Subcutaneous abdominal adipose tissue (tissue), 5 donors: Measurements from ENCODE around the gene CSF2RB.

ENCODE experiments used
- H3K27ac ChIP-seq: one replicate; pipeline ENCODE4 v1.7.0; 2013; ENCODE audit warnings: low read depth, mild to moderate bottlenecking, inconsistent platforms, low read length, moderate library complexity
- H3K27me3 ChIP-seq, 5 donors: one replicate each; pipeline ENCODE4 v1.7.0; 2013; ENCODE audit warnings: low read length in 5 of 5, inconsistent platforms in 1 of 5; ENCODE audit not compliant: control insufficient read depth in 5 of 5, insufficient read depth in 4 of 5
- H3K36me3 ChIP-seq, 5 donors: one replicate each; pipeline ENCODE4 v1.7.0; 2013; ENCODE audit warnings: low read length in 5 of 5; ENCODE audit not compliant: control insufficient read depth in 5 of 5, insufficient read depth in 5 of 5
- H3K4me1 ChIP-seq, 5 donors: one replicate each; pipeline ENCODE4 v1.7.0; 2013; ENCODE audit warnings: low read length in 5 of 5, mild to moderate bottlenecking in 3 of 5, moderate library complexity in 1 of 5; ENCODE audit not compliant: control insufficient read depth in 5 of 5, insufficient read depth in 5 of 5
- H3K4me3 ChIP-seq, 5 donors: one replicate each; pipeline ENCODE4 v1.7.0; 2013; ENCODE audit warnings: low read length in 5 of 5, low read depth in 1 of 5
- H3K9ac ChIP-seq, 5 donors: one replicate each; pipeline ENCODE4 v1.7.0; 2013; ENCODE audit warnings: low read length in 5 of 5, mild to moderate bottlenecking in 4 of 5, moderate library complexity in 3 of 5
- H3K9me3 ChIP-seq, 5 donors: one replicate each; pipeline ENCODE4 v1.7.0; 2013; ENCODE audit warnings: low read length in 5 of 5; ENCODE audit not compliant: control insufficient read depth in 5 of 5
- donor health status: healthy.
- donor health status: healthy.
- donor health status: healthy.
- donor health status: healthy.
- donor health status: healthy.

CSF2RB gene

GRCh38 chr22:36942556-36942955 lies 29.1 kb downstream of the CSF2RB start:
- H3K27ac ChIP-seq = no peak overlapping the region
- H3K27me3 ChIP-seq = peaks cover 0 to 4% (median 2%) of the 10 kb centered on the region in 5 donors
- peaks cover 0 to 5% (median 3%) of the 10 kb centered on the region in 5 donors for H3K9me3 ChIP-seq
- H3K4me1 ChIP-seq = no peaks in the 10 kb centered on the region
- H3K4me3 ChIP-seq = no peak overlapping the region
- no peaks in the 10 kb centered on the region for H3K36me3 ChIP-seq
- no peak overlapping the region for H3K9ac ChIP-seq

DNA sequence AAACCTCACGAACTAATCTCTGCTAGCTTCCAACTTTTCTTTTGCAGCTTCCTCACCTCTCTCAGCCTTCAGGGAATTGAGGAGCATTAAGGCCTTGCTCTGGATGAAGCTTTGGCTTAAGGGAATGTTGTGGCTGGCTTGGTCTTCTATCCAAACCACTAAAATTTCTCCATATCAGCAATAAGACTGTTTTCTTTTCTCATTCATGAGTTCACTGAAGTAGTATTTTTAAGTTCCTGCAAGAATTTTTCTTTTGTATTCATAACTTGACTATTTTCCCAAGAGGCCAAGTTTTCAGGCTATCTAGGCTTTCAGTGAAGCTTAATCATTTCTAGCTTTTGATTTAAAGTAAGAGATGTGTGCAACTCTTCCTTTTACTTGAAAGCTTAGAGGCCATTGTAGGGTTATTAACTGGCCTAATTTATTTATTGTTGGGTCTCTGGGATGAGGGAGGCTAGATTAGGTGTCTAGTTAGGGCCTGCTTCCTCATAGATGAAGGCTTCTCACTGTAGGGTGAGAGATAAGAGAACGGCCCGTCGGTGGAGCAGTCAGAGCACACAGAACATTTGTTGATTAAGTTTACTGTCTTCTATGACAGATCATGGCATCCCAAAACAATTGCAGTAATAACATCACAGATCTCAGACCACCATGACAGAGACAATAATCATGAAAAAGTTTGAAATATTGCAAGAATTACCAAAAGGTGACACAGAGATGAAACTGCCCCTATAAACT lies 33.2 kb downstream of the CSF2RB start:
- Histone ChIP-seq H3K36me3 (no peaks in the 10 kb centered on the region), H3K4me1 (no peaks in the 10 kb centered on the region), H3K9ac (no peak overlapping the region), H3K27ac (no peak overlapping the region), H3K27me3 (peaks cover 0 to 7% (median 2%) of the 10 kb centered on the region in 5 donors), H3K9me3 (peaks cover 0 to 5% (median 4%) of the 10 kb centered on the region in 5 donors), H3K4me3 (no peak overlapping the region)

DNA sequence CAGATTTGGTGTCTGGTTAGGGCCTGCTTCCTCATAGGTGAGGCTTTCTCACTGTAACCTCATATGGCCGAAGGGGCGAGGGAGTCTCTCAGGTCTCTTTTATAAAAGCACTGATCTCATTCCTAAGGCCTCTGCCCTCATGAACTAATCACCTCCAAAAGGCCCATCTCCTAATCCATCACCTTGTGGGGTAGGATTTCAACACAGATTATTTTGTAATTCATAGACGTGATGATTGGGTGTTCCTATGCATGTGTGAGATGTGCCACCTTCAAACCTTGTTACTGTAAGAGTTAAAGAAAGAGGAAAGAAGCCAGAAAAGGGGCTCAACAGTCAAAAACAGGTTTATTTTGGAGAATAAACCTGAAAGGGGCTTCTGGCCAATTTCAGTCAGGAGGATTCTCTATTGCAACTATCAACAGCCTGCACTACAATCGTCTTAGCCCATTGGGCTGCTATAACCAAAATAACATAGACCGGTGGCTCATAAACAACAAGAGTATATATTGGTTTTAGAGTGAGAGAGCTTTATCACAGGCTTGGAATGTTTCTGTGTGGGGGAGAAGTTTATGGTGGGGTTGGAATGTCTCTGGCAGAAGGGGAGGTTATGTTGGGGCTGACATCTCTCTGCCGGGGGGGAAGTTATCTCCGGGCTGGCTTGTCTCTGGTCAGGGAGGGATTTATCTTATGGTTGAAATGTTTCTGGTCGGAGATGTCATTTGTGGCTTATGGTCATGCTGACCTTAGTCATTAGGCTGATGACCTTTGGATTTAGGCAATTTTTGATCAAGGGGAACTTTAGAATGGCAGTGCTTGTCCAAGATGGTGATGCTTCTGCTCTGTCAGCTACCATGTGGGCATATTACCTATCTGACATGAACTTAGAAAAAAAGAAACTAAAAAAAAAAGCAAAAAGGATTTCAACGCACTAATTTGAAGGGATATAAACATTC lies 35.1 kb downstream of the CSF2RB start:
- no peak overlapping the region for H3K9ac ChIP-seq
- no peaks in the 10 kb centered on the region for H3K4me1 ChIP-seq
- no peaks in the 10 kb centered on the region for H3K36me3 ChIP-seq
- peaks cover 0 to 5% (median 4%) of the 10 kb centered on the region in 5 donors for H3K9me3 ChIP-seq
- peaks cover 0 to 15% (median 10%) of the 10 kb centered on the region in 5 donors for H3K27me3 ChIP-seq
- H3K27ac ChIP-seq = no peak overlapping the region
- no peak overlapping the region for H3K4me3 ChIP-seq

GRCh38 chr22:36950797-36951590 lies 37.6 kb downstream of the CSF2RB start:
- no peaks in the 10 kb centered on the region for H3K4me1 ChIP-seq
- no peak overlapping the region for H3K9ac ChIP-seq
- H3K4me3 ChIP-seq = no peak overlapping the region
- no peaks in the 10 kb centered on the region for H3K36me3 ChIP-seq
- no peak overlapping the region for H3K27ac ChIP-seq
- peaks cover 0 to 24% (median 17%) of the 10 kb centered on the region in 5 donors for H3K27me3 ChIP-seq
- peaks cover 0 to 5% (median 4%) of the 10 kb centered on the region in 5 donors for H3K9me3 ChIP-seq

- H3K4me3 ChIP-seq = no peak overlapping the region
- H3K9ac ChIP-seq = no peak overlapping the region
- H3K27ac ChIP-seq = no peak overlapping the region
- H3K36me3 ChIP-seq = no peaks in the 10 kb centered on the region
- H3K9me3 ChIP-seq = peaks cover 0 to 5% (median 4%) of the 10 kb centered on the region in 5 donors
- no peaks in the 10 kb centered on the region for H3K4me1 ChIP-seq
- H3K27me3 ChIP-seq = peaks cover 0 to 24% (median 17%) of the 10 kb centered on the region in 5 donors
These were observed 38.3 kb downstream of the CSF2RB start for GRCh38 chr22:36951746-36952145.

- Histone ChIP-seq H3K9me3 (no peaks in the 10 kb centered on the region), H3K4me3 (no peak overlapping the region), H3K27me3 (peaks cover 0 to 24% (median 17%) of the 10 kb centered on the region in 5 donors), H3K36me3 (no peaks in the 10 kb centered on the region), H3K9ac (no peak overlapping the region), H3K4me1 (no peaks in the 10 kb centered on the region), H3K27ac (no peak overlapping the region)
These were observed 40.0 kb downstream of the CSF2RB start for GRCh38 chr22:36953239-36954080.

DNA sequence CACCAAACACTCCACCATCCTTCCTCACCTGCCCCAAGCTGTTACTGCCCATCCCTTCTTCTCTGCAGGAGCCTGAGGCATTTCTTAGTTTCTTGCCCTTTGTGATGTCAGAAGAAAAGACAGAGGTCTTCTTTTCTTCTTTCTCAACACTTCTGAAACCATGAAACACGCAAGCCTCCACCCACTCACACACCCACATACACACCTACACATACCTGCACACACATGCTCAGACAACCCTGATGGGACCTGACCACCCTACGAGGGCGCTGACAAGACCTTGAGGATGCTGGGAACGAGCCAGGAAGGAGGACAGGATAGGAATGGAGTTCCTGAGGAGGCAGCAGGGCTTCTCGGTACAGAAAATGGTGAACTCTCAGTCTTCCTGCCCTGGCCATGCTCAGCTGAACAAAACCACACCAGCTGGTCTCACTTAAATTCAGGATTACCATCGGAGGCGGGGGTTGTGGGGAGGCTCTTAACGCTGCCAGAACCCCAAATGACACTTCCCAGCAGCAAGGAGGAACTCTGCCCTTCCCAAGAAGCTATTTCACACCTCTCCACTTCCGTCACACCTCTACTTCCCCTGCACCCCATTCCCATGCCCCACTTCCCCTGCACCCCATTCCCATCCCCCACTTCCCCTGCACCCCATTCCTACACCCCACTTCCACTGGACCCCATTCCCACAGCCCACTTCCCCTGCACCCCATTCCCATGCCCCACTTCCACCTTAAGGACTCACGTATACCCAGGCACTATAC lies 41.0 kb downstream of the CSF2RB start:
- H3K27ac ChIP-seq = no peak overlapping the region
- H3K4me1 ChIP-seq = no peaks in the 10 kb centered on the region
- peaks cover 3 to 30% (median 20%) of the 10 kb centered on the region in 5 donors for H3K27me3 ChIP-seq
- no peaks in the 10 kb centered on the region for H3K36me3 ChIP-seq
- no peak overlapping the region for H3K9ac ChIP-seq
- no peak overlapping the region for H3K4me3 ChIP-seq
- no peaks in the 10 kb centered on the region for H3K9me3 ChIP-seq

DNA sequence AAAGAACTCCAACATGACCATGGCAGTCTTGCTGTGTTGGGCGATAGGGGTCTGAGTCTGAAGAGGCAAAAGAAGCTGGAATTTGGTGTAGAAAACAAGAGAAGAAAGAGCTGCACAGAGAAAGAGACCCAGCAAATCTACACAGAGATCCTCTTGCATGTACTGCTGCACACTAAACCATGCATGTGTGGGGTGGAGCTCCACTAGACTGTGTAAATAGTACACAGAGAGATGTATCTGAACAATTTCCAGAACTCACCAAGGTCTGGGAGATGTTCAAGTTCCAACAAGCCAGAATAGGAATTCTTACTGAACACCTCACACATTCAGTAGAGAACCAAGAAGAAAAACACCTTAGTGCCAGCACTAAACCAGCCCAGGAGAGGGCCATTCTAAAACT lies 42.3 kb downstream of the CSF2RB start:
- H3K4me1 ChIP-seq = no peaks in the 10 kb centered on the region
- H3K4me3 ChIP-seq = no peak overlapping the region
- H3K9me3 ChIP-seq = no peaks in the 10 kb centered on the region
- no peak overlapping the region for H3K27ac ChIP-seq
- no peaks in the 10 kb centered on the region for H3K36me3 ChIP-seq
- H3K9ac ChIP-seq = no peak overlapping the region
- H3K27me3 ChIP-seq = peaks cover 8 to 33% (median 26%) of the 10 kb centered on the region in 5 donors
